Loucy (cell line): ENCODE measurements around the gene HS3ST2.

Source experiments
- H2AFZ ChIP-seq: fragments of 200-600 bp; sonication (generic); 2 replicates; pipeline ENCODE4 v1.6.0; 2016; ENCODE audit warnings: antibody characterized with exemption, mild to moderate bottlenecking, low read length, moderate library complexity
- H3F3A ChIP-seq: fragments of 200-600 bp; 2 replicates; pipeline ENCODE4 v1.6.0; 2016; ENCODE audit warnings: antibody characterized with exemption, low read depth, mild to moderate bottlenecking
- H3K27me3 ChIP-seq: fragments of 200-600 bp; sonication (generic); 2 replicates; pipeline ENCODE4 v1.6.1; 2014; ENCODE audit warnings: low read length, mild to moderate bottlenecking; ENCODE audit not compliant: insufficient read depth, poor library complexity, severe bottlenecking
- H3K36me3 ChIP-seq: fragments of 200-600 bp; sonication (generic); 2 replicates; pipeline ENCODE4 v1.6.1; 2016; ENCODE audit warnings: low read length; ENCODE audit not compliant: insufficient read depth
- H3K4me1 ChIP-seq: fragments of 200-600 bp; sonication (generic); 2 replicates; pipeline ENCODE4 v1.5.1; 2014; ENCODE audit warnings: low read length, mild to moderate bottlenecking; ENCODE audit not compliant: insufficient read depth, poor library complexity, severe bottlenecking
- H3K4me2 ChIP-seq: fragments of 200-600 bp; sonication (generic); 2 replicates; pipeline ENCODE4 v1.6.0; 2014; ENCODE audit warnings: antibody characterized with exemption, low read length, low read depth, mild to moderate bottlenecking; ENCODE audit not compliant: poor library complexity, severe bottlenecking
- H3K4me3 ChIP-seq: fragments of 200-600 bp; sonication (generic); 2 replicates; pipeline ENCODE4 v1.5.1; 2014; ENCODE audit warnings: low read length, mild to moderate bottlenecking, mixed read lengths; ENCODE audit not compliant: poor library complexity, severe bottlenecking
- H3K79me2 ChIP-seq: fragments of 200-600 bp; sonication (generic); 2 replicates; pipeline ENCODE4 v1.6.1; 2014; ENCODE audit warnings: low read length; ENCODE audit not compliant: insufficient read depth
- H3K9ac ChIP-seq: fragments of 200-600 bp; sonication (generic); 2 replicates; pipeline ENCODE4 v1.6.0; 2014; ENCODE audit warnings: mild to moderate bottlenecking, low read depth, low read length, moderate library complexity; ENCODE audit not compliant: poor library complexity, severe bottlenecking
- H3K9me2 ChIP-seq: fragments of 200-600 bp; sonication (generic); replicated peaks from 2 replicates; pipeline ENCODE4 v1.6.1; 2016; ENCODE audit warnings: low read depth, low read length, mixed read lengths
- H3K9me3 ChIP-seq: fragments of 200-600 bp; sonication (generic); 2 replicates; pipeline ENCODE4 v1.6.1; 2014; ENCODE audit warnings: mild to moderate bottlenecking, antibody characterized with exemption, low read length, low read depth; ENCODE audit not compliant: insufficient read depth
- H4K20me1 ChIP-seq: fragments of 200-600 bp; sonication (generic); 2 replicates; pipeline ENCODE4 v1.6.0; 2014; ENCODE audit warnings: antibody characterized with exemption, low read length, mild to moderate bottlenecking; ENCODE audit not compliant: insufficient read depth, poor library complexity, severe bottlenecking
- EZH2phosphoT487 ChIP-seq: fragments of 200-600 bp; IDR thresholded peaks from 2 replicates; pipeline ENCODE4 v1.6.1; 2018; ENCODE audit warnings: antibody characterized with exemption, mild to moderate bottlenecking, moderate library complexity, borderline replicate concordance
- TF ChIP-seq, protein P1 (sequence below): fragments of 200-600 bp; sonication (generic); conservative IDR thresholded peaks from 2 replicates; pipeline ENCODE4 v1.5.1; 2014; ENCODE audit warnings: mild to moderate bottlenecking, antibody characterized with exemption, low read length

HS3ST2 gene

DNA sequence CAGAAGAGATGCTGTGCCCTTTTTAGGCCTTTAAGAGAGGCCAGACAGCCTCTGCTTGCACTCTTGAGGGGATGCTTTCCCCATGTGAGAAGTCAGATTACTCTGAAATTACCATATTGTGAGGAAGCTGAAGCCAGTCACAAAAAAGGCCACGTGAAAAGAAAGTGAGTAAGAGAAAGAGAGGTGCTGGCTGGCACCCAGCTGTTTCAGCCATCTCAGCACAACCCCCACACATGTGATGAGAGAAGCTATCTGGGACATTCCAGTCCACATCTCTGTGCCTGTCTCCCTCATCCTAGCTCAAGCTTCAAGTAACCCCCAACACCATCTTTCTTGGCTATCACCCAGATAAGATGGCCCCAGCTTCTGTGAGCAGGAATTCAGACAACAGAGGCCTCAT lies 131.4 kb downstream of the HS3ST2 start:
- Histone ChIP-seq H3K4me2 (no peak overlapping the region), H3K9me3 (no peaks in the 10 kb centered on the region), H3K36me3 (no peaks in the 10 kb centered on the region), H3K4me1 (no peaks in the 10 kb centered on the region), H2AFZ (no peak overlapping the region), H3K9ac (no peak overlapping the region), H4K20me1 (no peaks in the 10 kb centered on the region), H3F3A (no peaks in the 10 kb centered on the region), H3K79me2 (no peaks in the 10 kb centered on the region), H3K4me3 (no peak overlapping the region), H3K27me3 (no peaks in the 10 kb centered on the region), H3K9me2 (no peaks in the 10 kb centered on the region)
- no peak for TF ChIP-seq EZH2phosphoT487
- TF ChIP-seq, protein P1, sequence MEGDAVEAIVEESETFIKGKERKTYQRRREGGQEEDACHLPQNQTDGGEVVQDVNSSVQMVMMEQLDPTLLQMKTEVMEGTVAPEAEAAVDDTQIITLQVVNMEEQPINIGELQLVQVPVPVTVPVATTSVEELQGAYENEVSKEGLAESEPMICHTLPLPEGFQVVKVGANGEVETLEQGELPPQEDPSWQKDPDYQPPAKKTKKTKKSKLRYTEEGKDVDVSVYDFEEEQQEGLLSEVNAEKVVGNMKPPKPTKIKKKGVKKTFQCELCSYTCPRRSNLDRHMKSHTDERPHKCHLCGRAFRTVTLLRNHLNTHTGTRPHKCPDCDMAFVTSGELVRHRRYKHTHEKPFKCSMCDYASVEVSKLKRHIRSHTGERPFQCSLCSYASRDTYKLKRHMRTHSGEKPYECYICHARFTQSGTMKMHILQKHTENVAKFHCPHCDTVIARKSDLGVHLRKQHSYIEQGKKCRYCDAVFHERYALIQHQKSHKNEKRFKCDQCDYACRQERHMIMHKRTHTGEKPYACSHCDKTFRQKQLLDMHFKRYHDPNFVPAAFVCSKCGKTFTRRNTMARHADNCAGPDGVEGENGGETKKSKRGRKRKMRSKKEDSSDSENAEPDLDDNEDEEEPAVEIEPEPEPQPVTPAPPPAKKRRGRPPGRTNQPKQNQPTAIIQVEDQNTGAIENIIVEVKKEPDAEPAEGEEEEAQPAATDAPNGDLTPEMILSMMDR = no peak

DNA sequence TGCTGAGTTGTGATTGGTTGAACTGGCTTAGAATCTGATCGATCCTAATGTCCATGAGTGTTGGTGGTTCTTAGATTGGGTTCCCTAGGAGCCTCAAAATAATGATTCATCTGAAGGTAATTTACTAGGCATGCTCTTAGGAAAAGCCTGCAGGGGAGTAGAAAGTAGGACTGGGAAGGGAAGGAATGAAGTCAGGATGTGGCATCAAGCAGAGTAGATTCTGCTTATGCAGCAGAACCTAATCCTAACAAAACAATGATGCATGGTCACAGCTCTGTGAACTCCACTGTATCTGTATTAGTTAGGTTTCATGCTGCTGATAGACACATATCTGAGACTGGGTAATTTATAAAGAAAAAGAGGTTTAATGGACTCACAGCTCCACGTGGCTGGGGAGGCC lies 132.5 kb downstream of the HS3ST2 start:
- Histone ChIP-seq H3K9ac (no peak overlapping the region), H3K4me3 (no peak overlapping the region), H3K9me3 (no peaks in the 10 kb centered on the region), H3K79me2 (no peaks in the 10 kb centered on the region), H3F3A (no peaks in the 10 kb centered on the region), H3K9me2 (no peaks in the 10 kb centered on the region), H3K4me1 (no peaks in the 10 kb centered on the region), H3K4me2 (no peak overlapping the region), H3K27me3 (no peaks in the 10 kb centered on the region), H2AFZ (no peak overlapping the region), H3K36me3 (no peaks in the 10 kb centered on the region), H4K20me1 (no peaks in the 10 kb centered on the region)
- TF ChIP-seq EZH2phosphoT487 = no peak
- TF ChIP-seq, protein P1 = no peak

DNA sequence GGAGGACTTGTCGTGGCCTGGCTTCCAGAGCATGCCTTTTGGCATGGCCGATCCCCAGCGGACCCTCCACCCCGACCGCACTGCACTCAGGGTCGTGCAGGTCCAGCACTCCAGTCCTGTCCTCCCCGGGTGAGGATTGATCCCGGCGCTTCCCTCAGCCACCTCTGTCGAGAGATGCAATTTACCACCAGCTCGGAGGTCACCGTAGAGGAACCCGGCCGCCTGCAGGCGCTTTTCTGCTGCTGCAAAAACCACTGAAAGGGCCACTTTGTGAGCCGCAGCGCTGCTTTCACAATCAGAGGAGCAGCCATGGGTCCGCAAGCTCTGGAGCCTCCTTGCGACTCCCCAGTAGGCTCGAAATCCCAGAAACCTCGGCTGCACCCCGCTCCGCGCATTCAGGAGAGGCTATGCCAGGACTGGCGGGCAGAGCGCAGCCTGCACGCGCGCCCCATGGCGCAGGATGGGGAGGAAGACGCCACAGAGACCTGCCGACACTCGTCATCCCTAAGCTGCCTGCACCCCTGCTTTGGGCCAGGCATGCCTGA lies 134.2 kb downstream of the HS3ST2 start:
- H3K36me3 ChIP-seq = no peaks in the 10 kb centered on the region
- no peak overlapping the region for H3K4me3 ChIP-seq
- no peak overlapping the region for H3K9ac ChIP-seq
- H3K4me2 ChIP-seq = no peak overlapping the region
- no peaks in the 10 kb centered on the region for H3F3A ChIP-seq
- H4K20me1 ChIP-seq = no peaks in the 10 kb centered on the region
- H3K4me1 ChIP-seq = no peaks in the 10 kb centered on the region
- H3K79me2 ChIP-seq = no peaks in the 10 kb centered on the region
- H2AFZ ChIP-seq = 0 out of 2 replicates have a peak overlapping the region, but pooled peaks have one; percentile 71
- no peaks in the 10 kb centered on the region for H3K27me3 ChIP-seq
- no peaks in the 10 kb centered on the region for H3K9me3 ChIP-seq
- TF ChIP-seq EZH2phosphoT487 = no peak
- TF ChIP-seq, protein P1 = no peak
- no peaks in the 10 kb centered on the region for H3K9me2 ChIP-seq
